ENCODE results near the gene C16orf86.

The C16orf86 gene

GRCh38 chr16:67668495-67669157, 2.0 kb downstream of the C16orf86 start:
- WGBS: 89% methylated on average over 6 of the region's 6 CpGs
- H3K27ac ChIP-seq (ENCODE audit: low read depth, low read length): no peak overlapping the region
- no peak overlapping the region for H3K9ac ChIP-seq (ENCODE audit: low read depth, low read length)
- H3K9me3 ChIP-seq (ENCODE audit: insufficient read depth, low read depth, low read length): no peaks in the 10 kb centered on the region
- no peak overlapping the region for H3K4me3 ChIP-seq (ENCODE audit: low read length)
- peaks cover 6% of the 10 kb centered on the region; the same call in 1 of the 2 replicates for H3K27me3 ChIP-seq (ENCODE audit: insufficient read depth, low read length)
- H3K36me3 ChIP-seq (ENCODE audit: insufficient read depth, low read length): no peaks in the 10 kb centered on the region
- peaks cover 4% of the 10 kb centered on the region; the same call in 1 of the 2 replicates for H3K4me1 ChIP-seq (ENCODE audit: insufficient read depth, low read length)

- peaks cover 4% of the 10 kb centered on the region; the same call in 1 of the 2 replicates for H3K4me1 ChIP-seq (ENCODE audit: insufficient read depth, low read length)
- H3K27me3 ChIP-seq (ENCODE audit: insufficient read depth, low read length): peaks cover 6% of the 10 kb centered on the region; the same call in 1 of the 2 replicates
- 88% methylated on average over 10 of the region's 10 CpGs for WGBS
- H3K4me3 ChIP-seq (ENCODE audit: low read length): no peak overlapping the region
- no peaks in the 10 kb centered on the region for H3K9me3 ChIP-seq (ENCODE audit: insufficient read depth, low read depth, low read length)
- no peaks in the 10 kb centered on the region for H3K36me3 ChIP-seq (ENCODE audit: insufficient read depth, low read length)
- no peak overlapping the region for H3K27ac ChIP-seq (ENCODE audit: low read depth, low read length)
- no peak overlapping the region for H3K9ac ChIP-seq (ENCODE audit: low read depth, low read length)
Observed at GRCh38 chr16:67669499-67670101, 3.0 kb downstream of the C16orf86 start.

- Histone ChIP-seq H3K9me3 (ENCODE audit: insufficient read depth, low read depth, low read length) (no peaks in the 10 kb centered on the region), H3K9ac (ENCODE audit: low read depth, low read length) (no peak overlapping the region), H3K4me1 (ENCODE audit: insufficient read depth, low read length) (no peaks in the 10 kb centered on the region), H3K36me3 (ENCODE audit: insufficient read depth, low read length) (peaks cover 4% of the 10 kb centered on the region), H3K27ac (ENCODE audit: low read depth, low read length) (no peak overlapping the region), H3K27me3 (ENCODE audit: insufficient read depth, low read length) (peaks cover under 1% of the 10 kb centered on the region; the same call in 1 of the 2 replicates), H3K4me3 (ENCODE audit: low read length) (no peak overlapping the region)
- 70% methylated on average over 4 of the region's 4 CpGs for WGBS
Observed at GRCh38 chr16:67672306-67672705, 5.7 kb downstream of the C16orf86 start.

GRCh38 chr16:67672739-67673662, 6.4 kb downstream of the C16orf86 start:
- Histone ChIP-seq H3K4me3 (ENCODE audit: low read length) (no peak overlapping the region), H3K27me3 (ENCODE audit: insufficient read depth, low read length) (no peaks in the 10 kb centered on the region), H3K9me3 (ENCODE audit: insufficient read depth, low read depth, low read length) (no peaks in the 10 kb centered on the region), H3K36me3 (ENCODE audit: insufficient read depth, low read length) (peaks cover 4% of the 10 kb centered on the region), H3K4me1 (ENCODE audit: insufficient read depth, low read length) (no peaks in the 10 kb centered on the region), H3K9ac (ENCODE audit: low read depth, low read length) (no peak overlapping the region), H3K27ac (ENCODE audit: low read depth, low read length) (no peak overlapping the region)
- 80% methylated on average over 13 of the region's 13 CpGs for WGBS

GRCh38 chr16:67673712-67674580, 7.3 kb downstream of the C16orf86 start:
- no peak overlapping the region for H3K27ac ChIP-seq (ENCODE audit: low read depth, low read length)
- H3K4me3 ChIP-seq (ENCODE audit: low read length): no peak overlapping the region

GRCh38 chr16:67674851-67675578, 8.4 kb downstream of the C16orf86 start:
- Histone ChIP-seq H3K4me3 (ENCODE audit: low read length) (no peak overlapping the region), H3K4me1 (ENCODE audit: insufficient read depth, low read length) (no peaks in the 10 kb centered on the region), H3K27ac (ENCODE audit: low read depth, low read length) (no peak overlapping the region), H3K27me3 (ENCODE audit: insufficient read depth, low read length) (no peaks in the 10 kb centered on the region), H3K36me3 (ENCODE audit: insufficient read depth, low read length) (peaks cover 6% of the 10 kb centered on the region), H3K9me3 (ENCODE audit: insufficient read depth, low read depth, low read length) (no peaks in the 10 kb centered on the region), H3K9ac (ENCODE audit: low read depth, low read length) (no peak overlapping the region)
- WGBS: 94% methylated on average over 28 of the region's 28 CpGs

More at GRCh38 chr16:67673712-67674580, 7.3 kb downstream of the C16orf86 start:
- H3K9ac ChIP-seq (ENCODE audit: low read depth, low read length): no peak overlapping the region
- no peaks in the 10 kb centered on the region for H3K27me3 ChIP-seq (ENCODE audit: insufficient read depth, low read length)
- peaks cover 4% of the 10 kb centered on the region for H3K36me3 ChIP-seq (ENCODE audit: insufficient read depth, low read length)
- H3K9me3 ChIP-seq (ENCODE audit: insufficient read depth, low read depth, low read length): no peaks in the 10 kb centered on the region
- H3K4me1 ChIP-seq (ENCODE audit: insufficient read depth, low read length): no peaks in the 10 kb centered on the region
- WGBS: 93% methylated on average over 21 of the region's 21 CpGs

GRCh38 chr16:67675579-67675935, 8.9 kb downstream of the C16orf86 start:
- no peaks in the 10 kb centered on the region for H3K4me1 ChIP-seq (ENCODE audit: insufficient read depth, low read length)
- H3K27me3 ChIP-seq (ENCODE audit: insufficient read depth, low read length): no peaks in the 10 kb centered on the region
- H3K27ac ChIP-seq (ENCODE audit: low read depth, low read length): no peak overlapping the region
- no peaks in the 10 kb centered on the region for H3K9me3 ChIP-seq (ENCODE audit: insufficient read depth, low read depth, low read length)
- H3K9ac ChIP-seq (ENCODE audit: low read depth, low read length): no peak overlapping the region
- 96% methylated on average over 17 of the region's 17 CpGs for WGBS
- peaks cover 11% of the 10 kb centered on the region for H3K36me3 ChIP-seq (ENCODE audit: insufficient read depth, low read length)
- H3K4me3 ChIP-seq (ENCODE audit: low read length): no peak overlapping the region

- H3K4me1 ChIP-seq (ENCODE audit: insufficient read depth, low read length): no peaks in the 10 kb centered on the region
- no peak overlapping the region for H3K27ac ChIP-seq (ENCODE audit: low read depth, low read length)
- H3K36me3 ChIP-seq (ENCODE audit: insufficient read depth, low read length): peaks cover 11% of the 10 kb centered on the region
- H3K9ac ChIP-seq (ENCODE audit: low read depth, low read length): no peak overlapping the region
- 96% methylated on average over 7 of the region's 7 CpGs for WGBS
- no peaks in the 10 kb centered on the region for H3K9me3 ChIP-seq (ENCODE audit: insufficient read depth, low read depth, low read length)
- no peak overlapping the region for H3K4me3 ChIP-seq (ENCODE audit: low read length)
- H3K27me3 ChIP-seq (ENCODE audit: insufficient read depth, low read length): no peaks in the 10 kb centered on the region
Observed at GRCh38 chr16:67675999-67676398, 9.4 kb downstream of the C16orf86 start.

GRCh38 chr16:67676516-67676915, 9.9 kb downstream of the C16orf86 start:
- Histone ChIP-seq H3K27me3 (ENCODE audit: insufficient read depth, low read length) (no peaks in the 10 kb centered on the region), H3K9me3 (ENCODE audit: insufficient read depth, low read depth, low read length) (no peaks in the 10 kb centered on the region), H3K4me1 (ENCODE audit: insufficient read depth, low read length) (no peaks in the 10 kb centered on the region), H3K4me3 (ENCODE audit: low read length) (no peak overlapping the region), H3K9ac (ENCODE audit: low read depth, low read length) (no peak overlapping the region), H3K36me3 (ENCODE audit: insufficient read depth, low read length) (peaks cover 11% of the 10 kb centered on the region), H3K27ac (ENCODE audit: low read depth, low read length) (no peak overlapping the region)
- WGBS: 94% methylated on average over 4 of the region's 4 CpGs

- no peaks in the 10 kb centered on the region for H3K4me1 ChIP-seq (ENCODE audit: insufficient read depth, low read length)
- peaks cover 14% of the 10 kb centered on the region for H3K36me3 ChIP-seq (ENCODE audit: insufficient read depth, low read length)
- no peak overlapping the region for H3K27ac ChIP-seq (ENCODE audit: low read depth, low read length)
- H3K4me3 ChIP-seq (ENCODE audit: low read length): no peak overlapping the region
- H3K9ac ChIP-seq (ENCODE audit: low read depth, low read length): no peak overlapping the region
- WGBS: 95% methylated on average over 8 of the region's 8 CpGs
- H3K9me3 ChIP-seq (ENCODE audit: insufficient read depth, low read depth, low read length): no peaks in the 10 kb centered on the region
- H3K27me3 ChIP-seq (ENCODE audit: insufficient read depth, low read length): no peaks in the 10 kb centered on the region
Observed at GRCh38 chr16:67676939-67677338, 10.3 kb downstream of the C16orf86 start.

Data from HUES64 (cell line).